HG02642 (cell line): ENCODE results near the gene TMEM271.

Experiments
- ATAC-seq: cut with Tn5 transposase; IDR thresholded peaks from one replicate; pipeline ENCODE4 v1.9.1; 2021; ENCODE audit warnings: mild to moderate bottlenecking; ENCODE audit not compliant: unreplicated experiment, poor library complexity

TMEM271 gene

DNA sequence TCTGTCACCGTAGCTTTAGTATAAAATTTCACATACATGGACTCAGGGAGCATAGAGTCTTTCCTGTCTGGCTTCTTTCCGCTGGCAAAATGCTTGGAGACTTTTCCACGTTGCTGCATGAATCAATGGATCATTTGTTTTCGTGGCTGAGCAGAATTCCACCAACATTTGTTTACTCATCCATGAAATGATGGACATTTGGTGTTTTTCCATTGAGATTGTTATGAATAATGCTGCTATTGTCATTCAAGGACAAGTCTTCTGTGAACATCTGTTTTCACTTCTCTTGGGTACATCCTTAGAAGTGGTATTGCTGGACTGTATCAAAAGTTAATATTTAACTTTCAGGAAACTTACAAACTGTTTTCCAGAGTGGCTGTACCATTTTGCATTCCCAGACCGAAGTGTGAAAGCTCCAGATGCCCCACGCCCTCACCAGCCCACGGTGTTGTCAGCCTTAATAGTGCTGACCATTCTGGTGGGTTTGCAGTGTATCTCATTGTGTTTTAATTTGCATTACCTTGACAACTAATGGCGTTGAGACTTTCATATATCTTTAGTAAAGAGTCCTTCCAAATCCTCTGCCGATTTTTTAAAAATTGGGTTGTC lies 5.8 kb upstream of the TMEM271 start:
- ATAC-seq: no peak

DNA sequence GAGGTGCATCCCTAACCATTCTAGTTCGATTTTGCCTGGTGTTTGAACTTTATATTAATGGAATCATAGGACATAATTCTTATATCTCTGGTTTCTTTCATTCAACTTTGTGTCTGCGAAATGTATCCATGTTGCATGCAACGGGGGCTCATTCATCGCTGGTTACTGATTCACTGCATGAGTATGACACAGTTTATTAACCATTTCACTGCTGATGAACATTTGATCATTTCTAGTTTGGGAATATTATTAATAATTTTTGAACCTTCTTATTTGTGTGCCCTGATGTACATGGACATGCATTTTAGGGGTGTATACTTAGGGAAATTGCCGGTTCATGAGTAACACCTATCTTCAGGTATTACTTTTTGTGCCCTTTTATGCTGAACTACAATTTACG lies 5.1 kb upstream of the TMEM271 start:
- ATAC-seq: no peak

DNA sequence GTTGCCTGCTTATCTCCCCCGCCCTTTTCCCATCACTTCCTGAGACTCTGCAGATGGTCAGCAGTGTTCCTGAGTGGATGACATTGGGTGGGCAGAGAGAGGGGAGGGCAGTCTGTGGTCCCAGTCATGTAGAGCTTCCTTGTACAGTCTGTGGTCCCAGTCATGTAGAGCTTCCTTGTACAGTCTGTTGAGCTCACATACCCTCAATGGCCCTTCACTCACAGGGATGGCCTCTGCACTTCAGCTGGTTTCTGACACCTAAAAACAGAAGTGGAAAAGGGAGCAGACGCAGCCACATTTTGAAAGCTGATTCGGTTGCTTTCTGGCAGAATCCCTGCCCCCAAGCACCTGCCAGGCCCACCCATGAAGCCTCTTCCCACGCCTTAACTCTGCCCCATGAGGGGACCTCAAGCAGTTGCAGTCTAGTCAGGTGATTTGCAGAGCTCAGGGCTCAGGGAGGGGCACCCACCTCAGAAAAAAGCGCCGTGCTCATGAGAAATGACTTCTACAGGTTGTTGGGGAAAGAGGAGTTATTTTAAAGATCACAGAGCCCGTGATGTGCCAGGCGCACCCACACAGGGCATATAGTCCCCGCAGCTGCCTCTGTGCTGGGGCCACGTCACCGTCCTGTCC lies 3.6 kb upstream of the TMEM271 start:
- no peak for ATAC-seq

DNA sequence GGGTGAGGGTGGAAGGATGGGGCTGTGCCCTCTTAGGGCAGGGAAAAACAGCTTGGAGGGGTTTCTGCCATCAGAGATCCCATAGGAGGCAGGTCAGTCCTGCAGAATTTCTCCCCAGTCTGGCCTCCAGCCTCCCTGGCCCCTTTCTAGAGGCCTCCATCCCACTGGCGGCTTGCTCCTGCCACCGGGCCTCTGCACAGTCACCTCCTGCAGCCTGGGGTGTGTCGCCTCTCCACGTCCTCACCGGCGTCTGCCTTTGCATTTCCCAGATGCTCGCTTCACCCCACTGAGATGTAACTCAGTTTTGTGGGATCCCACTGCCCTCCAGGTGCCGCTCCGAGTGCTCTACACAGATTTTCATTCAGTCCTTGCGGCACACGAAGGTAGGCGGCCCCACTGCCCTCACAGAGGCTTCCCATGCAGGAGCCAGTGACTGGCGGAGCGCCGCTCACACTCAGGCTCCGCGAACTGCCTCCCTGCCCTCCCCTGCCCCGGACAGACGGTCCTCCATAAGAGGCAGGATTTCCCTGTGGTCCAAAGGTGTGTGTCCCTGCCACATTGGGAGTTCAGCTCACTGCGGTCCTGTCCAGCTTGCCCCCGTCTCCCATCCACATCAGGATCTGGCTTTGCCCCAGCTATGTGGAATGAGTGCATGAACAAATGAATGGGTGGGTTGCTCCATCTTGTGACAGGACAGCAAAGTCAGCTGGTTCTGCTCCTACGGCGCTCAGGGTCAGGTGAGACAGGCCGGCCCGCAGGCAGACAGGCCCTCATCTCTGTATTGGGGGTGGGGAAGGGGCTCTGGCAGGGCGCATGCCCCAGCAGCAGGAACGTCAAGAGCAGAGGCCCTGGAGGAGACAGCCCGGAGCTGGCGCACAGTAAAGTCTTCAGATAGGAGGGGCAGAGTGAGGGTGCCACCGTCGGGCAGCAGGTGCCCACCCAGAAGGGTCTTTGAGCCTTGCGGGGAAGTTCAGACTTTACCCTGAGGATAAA lies 2.7 kb upstream of the TMEM271 start:
- ATAC-seq: no peak

DNA sequence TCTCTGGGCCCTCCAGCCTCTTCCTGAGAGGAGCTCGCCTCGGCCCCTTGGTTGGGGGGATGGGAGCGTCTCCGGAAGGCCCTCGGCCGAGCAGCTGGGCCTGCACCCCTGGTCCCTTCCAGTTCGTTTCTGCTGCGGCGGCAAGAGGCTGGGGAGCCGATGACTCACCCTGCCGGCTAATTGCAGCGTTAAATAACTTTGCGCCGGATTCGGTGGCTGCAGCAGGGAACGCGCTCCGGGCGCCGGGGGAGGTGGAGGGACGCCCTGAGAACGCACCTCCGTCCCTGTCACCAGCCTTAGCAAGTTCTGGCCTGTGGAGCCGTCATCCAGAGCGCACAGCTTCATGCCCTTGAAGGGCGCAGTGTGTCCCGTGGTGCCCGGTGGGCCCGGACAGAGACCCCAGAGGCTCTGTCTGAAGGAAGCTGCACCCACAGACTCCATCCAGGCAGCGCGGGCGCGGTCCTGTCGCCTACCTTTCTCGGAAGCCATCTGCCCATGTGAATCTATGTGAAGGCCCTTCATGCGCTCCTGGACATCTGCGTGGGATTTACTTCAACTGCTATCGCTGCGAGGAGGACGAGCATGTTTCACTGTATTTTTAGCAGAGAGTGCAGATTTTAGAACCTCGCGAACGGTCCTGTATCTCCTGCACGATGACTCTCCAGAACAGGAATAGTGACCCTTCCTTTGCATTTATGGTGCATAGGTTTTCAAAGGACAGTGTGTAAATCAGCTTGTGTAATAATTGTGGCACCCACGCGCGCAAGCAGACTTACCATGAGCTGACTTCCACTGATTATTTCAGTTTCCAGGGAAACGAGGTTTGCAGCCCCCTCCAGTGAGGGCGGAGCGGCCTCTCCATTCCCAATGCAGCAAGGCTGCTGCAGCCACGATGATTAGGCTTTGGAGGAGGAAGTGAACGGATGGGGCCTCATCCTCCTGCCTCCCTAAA lies 1.7 kb upstream of the TMEM271 start:
- no peak for ATAC-seq

DNA sequence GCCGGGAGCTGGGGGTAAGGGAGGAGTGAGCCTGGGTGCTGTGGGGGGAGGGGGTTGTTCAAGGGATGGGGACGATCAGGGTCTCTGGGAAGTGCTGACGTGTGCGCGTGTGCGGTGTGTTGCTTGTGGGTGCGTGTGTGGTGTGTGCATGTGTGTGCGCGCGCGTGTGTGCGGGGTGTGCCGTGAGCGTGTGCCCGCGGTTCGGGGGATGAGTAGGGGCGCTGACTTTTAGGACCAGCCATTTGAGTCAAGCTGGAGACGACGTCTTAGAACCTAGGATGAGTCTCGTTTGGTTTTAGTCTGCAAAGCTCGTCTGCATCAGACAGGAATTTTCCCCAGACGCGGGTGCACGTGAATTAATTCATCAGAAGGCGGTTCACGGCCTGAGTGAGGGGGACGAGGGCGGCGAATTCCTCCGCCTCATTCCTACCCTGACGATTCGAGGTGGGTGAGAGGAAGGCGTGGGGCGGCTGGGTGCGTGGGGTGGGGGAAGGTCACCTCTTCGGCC lies 950 bp upstream of the TMEM271 start:
- no peak for ATAC-seq

DNA sequence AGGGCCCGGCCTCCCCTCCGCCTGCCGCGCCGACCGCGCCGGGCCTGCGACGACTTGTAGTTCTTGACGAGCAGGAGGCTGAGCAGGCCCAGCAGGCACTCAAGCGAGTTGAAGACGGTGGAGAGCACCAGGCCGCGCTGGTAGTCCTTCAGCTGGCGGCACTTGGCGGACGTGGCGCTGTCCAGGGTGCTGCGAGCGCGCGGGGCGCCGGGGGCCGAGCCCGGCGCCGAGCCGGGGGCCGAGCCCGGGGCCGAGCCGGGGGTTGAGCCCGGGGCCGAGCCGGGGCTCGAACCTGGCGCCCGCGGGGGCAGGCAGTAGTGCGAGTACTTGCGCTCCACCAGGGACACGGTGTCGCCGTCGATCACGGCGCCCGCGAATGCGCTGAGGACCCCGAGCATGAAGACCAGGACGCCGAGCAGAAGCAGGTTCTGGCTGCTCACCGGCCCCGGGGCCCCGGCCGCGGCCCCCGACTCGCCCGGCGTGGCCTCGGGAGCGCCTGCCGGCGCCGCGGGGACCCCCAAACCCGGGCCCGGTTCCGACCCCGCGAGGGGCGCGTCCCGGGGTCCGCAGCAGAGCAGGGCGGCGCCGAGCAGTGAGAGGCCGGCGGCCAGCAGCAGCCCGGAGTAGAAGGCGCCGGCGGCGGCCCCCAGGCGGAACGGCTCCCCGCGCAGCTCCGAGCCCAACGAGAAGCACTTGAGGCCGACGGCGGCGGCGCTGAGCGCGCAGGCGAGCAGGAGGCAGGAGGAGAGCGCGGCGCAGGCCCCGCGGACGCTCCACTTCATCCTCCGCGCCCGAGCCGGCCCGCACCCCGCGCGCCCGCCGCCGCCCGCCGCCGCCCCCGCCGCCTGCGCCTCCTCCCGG lies 584 bp downstream of the TMEM271 start:
- ATAC-seq: no peak

DNA sequence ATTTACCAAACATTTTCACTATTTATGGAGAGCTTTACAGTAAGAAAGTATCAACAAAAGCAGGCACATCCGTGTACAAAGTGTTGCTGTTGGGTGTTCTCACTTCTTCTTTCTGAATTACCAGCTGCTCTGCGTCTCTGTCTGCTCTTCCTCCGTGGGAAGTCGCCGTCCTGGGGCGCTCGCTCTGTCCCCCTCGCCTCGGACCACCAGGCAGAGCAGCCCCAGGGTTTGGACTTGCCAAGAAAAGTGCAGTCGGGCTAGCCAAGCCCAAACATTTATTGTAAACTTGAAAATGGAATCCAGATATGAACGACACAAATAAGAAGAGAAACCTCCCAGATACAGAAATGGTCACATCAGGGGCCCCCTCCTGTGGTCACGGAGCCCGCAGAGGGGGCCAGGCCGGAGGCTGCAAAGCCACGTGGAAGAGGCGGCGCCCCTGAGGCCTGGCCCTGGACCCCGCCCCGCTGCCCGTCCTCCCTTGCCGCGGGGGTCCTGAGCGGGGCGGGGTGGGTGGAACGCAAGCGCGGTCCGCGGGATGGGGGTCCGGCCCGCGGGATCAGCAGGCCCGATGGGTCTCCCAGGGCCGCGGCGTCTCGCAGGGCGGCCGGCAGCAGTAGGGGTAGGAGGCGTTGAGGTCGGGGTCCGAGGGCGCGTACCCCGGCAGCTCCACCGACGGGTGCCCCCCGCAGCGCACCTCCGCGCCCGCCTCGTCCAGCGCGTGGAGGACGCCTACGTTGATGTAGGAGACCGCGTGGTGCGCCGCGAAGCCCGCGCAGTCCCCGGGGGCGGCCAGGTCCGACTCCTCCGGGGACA lies 1.5 kb downstream of the TMEM271 start:
- ATAC-seq: no peak

DNA sequence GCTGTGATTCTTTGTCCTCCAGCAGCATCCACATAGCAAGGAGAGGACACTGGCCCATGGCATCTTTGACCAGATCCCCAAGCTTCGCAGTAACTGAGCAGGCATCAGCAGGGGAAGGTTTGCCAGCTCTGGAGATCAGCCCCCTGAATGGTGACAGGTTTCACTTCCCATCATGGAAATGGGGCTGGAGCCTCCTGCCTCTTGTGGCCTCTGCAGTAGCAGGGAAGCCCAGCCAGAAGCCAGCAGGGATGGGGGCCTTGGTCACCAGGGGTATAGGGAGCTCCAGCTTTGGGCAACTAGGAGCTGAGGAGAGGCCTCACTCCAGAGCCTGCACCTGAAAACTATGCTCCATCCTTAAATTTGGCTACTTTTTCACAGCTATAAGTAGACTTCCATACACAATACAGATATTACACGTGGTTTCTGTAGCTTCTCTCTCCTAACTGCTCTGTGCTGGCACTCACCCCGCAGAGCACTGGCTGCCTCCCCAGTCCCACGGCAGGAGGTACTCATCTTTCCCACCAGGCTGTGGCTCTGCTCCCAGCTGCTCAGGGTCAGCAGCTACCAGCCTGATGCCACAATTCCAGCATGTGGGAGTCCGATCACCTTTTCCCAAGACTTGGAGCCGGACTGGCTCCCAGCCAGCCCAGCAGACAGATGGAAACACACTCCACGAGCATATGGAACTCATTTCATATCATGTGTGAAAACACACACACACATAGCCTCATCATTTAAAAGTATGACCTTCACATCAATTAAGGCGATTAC lies 2.8 kb downstream of the TMEM271 start:
- no peak for ATAC-seq

DNA sequence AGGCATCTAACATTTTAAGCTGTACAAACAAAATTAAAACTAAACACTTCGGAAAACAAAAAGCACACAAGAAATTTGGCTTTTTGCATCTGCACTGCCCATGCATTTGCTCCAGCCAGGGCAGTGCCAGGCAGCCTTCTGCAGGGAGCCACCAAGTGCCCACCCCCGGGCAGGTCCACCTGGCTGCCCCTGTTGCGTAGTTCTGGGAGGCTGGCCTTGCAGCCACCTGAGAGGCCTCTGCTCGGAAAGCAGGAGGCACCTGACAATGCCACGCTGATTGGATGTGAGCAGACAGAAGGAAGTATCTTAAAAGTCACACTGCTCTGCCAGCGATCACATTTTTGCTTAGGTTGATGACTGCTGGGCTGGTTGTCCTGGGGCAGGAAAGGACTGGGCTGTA lies 3.5 kb downstream of the TMEM271 start:
- no peak for ATAC-seq

DNA sequence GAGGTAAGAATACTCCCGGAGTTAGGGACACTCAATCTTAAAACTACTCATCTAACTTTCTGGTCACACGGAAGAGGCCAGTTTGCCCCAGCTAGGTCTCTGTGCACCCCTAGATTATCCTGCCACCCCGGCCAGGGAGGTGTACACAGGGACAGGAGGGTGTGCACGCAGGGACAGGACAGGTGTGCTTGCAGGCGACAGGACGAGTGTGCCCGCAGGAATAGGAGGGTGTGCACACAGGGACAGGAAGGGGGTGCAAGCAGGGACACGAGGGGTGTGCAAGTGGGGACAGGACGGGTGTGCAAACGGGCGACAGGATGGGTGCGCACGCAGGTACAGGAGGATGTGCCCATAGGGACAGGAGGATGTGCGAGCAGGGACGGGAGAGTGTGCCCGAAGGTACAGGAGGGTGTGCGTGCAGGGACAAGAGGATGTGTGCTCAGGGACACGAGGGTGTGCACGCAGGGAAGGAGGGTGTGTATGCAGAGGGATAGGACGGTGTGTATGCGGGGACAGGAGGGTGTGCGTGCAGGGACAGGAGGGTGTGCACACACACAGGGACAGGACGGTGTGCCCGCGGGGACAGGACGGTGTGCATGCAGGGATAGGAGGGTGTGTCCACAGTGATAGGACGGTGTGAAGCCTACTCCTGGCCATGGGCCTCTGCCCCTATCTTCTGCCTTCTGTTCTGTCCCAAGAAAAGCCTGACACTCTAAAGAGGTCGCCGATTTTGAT lies 4.1 kb downstream of the TMEM271 start:
- no peak for ATAC-seq

DNA sequence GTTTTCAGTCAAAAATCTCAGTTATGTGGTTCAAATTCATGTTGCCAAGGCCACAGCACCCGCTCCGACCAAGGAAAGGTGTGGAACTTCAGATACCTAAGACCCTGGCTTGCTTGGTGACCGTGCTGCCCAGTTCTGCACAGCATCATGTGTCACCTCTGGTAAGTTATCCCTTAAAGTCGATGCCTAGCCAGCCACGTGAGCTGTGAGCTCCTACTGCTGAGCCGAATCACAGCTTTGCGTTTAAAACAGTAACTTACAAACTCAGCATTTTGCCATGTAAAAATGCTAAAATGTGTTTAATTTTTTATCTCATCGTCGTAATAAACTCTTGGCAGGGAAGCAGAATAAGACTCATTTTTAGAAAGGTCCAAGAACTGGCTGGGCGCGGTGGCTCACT lies 5.3 kb downstream of the TMEM271 start:
- no peak for ATAC-seq

DNA sequence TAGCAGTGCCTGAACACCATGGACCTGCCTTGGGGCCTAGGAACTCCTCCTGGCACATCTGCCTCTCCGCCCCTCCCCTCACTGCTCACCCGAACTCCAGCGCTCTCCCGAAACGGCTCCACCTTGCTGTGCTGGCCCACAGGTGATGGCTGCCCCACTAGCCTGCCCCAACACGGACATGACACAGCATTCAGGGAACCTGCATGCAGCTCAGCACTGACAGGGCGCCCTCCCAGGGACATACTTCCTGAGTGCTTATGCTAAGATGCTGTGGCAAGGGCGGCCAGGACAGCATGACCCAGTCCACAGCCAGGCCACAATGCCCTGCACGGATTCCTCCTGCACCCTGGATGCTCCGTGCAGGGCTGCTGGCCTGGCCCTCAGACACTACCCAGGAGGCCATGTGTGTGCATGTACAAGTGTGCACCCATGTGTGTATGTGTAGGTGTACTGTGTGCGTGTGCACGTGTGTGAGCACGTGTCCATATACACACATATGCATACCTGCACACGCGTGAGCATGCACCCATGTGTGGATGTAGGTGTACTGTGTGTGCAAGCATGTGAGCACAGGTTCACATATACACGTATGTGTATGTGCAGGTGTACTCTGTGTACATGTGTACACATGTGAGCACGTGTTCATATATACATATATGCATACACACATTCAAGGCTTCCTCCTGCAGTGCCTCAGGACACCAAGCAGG lies 6.0 kb downstream of the TMEM271 start:
- ATAC-seq: no peak

DNA sequence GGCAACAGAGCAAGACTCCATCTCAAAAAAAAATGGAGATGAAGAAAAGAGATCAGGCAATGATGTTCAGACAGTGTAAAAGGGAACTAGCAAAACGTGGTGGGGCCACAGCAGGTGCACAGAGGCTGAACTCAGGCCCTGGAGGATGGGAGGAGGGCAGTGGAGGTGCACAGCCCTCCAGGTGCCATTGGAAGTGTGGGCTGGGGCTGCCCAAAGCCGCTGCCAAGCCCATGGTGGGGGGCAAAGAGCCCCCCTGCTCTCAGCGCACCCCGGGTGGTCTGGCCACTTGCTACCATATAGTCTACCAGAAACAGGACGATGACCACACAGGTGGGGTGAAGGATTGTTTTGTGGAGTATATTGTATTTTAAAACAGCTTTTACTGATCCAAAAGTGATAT lies 7.1 kb downstream of the TMEM271 start:
- no peak for ATAC-seq

DNA sequence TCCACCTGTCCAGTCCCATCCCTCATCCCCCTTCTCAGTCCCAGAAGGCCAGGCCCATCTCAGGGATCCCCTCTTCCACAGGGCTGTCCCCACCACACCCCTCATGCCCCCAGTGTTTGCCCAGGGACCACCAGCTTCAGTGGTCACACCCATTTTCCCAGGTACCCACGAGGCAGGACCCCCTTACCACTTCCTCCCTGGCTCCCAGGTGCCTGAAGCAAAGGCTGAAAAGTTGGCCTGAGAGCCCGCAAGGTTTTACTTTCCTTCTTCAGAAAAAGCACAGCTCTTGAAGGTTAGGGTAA lies 7.8 kb downstream of the TMEM271 start:
- ATAC-seq: no peak
